GM18907 (cell line): ENCODE data around the gene PCGF1.

Experiments
- ATAC-seq: cut with Tn5 transposase; IDR thresholded peaks from one replicate; pipeline ENCODE4 v1.9.1; 2021; ENCODE audit warnings: mild to moderate bottlenecking, moderate library complexity; ENCODE audit not compliant: unreplicated experiment

PCGF1 gene

DNA sequence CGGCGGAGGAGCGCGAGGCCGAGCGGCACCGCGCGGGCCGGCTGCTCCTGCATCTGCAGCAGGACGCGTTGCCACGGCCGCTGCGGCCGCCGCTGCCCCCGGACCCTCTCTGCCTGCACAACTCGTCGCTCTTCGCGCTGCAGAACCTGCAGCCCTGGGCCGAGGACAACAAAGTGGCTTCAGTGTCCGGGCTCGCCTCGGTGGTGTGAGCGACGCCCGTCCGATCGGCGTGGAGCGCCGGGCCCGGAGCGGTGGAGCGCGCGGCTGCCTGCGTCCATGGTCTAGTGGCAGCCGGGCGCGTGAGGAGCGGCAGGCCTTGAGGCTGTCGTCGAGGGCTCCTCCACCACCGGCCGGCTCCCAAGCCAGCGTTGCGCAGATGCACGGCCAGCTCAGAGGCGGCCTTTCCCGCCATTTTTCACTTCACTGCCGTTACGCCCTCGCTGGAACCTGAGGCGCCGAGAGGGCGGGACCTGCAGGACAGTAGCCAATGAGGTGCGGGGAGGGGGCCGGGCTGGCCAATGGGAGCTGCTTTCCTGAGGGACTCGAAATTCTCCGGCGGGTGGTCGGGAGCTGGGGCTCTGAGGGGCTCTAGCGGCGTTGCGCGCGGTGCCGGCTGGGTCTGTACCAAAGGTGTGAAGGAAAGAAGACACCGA, 8.6 kb upstream of the PCGF1 start:
- ATAC-seq = peak; percentile 64

GRCh38 chr2:74515271-74515980, 7.9 kb upstream of the PCGF1 start:
- peak; percentile 14 for ATAC-seq

DNA sequence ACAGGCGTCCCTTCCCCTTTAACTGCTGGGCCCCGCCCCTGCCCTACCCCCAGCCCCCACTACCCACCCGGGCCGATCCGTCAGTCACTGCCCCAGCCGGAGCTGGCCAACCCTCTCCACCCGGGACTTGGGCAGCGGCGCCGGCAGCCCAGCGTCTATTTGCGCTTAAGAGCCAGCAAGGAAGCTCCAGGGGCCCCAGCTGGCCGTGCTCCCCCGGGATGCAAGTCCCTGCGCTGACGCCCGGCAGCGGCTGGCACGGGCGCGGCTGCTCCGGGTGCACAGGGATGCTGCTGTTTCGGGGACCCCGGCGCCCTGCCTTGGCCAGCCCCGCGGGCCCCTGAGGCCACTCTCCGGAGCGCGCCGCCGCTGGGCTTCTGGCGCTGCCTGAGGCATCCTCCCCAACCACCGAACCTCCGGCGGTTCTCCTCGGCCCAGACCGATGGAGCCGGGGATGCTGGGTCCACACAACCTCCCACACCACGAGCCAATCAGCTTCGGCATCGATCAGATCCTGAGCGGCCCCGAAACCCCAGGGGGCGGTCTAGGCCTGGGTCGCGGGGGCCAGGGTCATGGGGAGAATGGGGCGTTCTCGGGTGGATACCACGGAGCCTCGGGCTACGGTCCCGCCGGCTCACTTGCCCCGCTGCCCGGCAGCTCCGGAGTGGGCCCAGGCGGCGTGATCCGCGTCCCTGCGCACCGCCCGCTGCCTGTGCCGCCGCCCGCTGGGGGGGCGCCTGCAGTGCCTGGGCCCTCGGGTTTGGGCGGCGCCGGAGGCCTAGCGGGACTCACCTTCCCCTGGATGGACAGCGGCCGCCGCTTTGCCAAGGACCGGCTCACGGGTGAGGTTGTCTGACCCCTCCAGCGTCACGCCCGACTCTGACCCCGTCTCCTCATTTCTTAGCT, 7.1 kb upstream of the PCGF1 start, which contains the start of gene TLX2:
Gene TLX2 (plus strand): TSS at position 83 of the 903 bp plus-strand sequence. CDS start 357 bp downstream, at position 440.
- no peak for ATAC-seq

DNA sequence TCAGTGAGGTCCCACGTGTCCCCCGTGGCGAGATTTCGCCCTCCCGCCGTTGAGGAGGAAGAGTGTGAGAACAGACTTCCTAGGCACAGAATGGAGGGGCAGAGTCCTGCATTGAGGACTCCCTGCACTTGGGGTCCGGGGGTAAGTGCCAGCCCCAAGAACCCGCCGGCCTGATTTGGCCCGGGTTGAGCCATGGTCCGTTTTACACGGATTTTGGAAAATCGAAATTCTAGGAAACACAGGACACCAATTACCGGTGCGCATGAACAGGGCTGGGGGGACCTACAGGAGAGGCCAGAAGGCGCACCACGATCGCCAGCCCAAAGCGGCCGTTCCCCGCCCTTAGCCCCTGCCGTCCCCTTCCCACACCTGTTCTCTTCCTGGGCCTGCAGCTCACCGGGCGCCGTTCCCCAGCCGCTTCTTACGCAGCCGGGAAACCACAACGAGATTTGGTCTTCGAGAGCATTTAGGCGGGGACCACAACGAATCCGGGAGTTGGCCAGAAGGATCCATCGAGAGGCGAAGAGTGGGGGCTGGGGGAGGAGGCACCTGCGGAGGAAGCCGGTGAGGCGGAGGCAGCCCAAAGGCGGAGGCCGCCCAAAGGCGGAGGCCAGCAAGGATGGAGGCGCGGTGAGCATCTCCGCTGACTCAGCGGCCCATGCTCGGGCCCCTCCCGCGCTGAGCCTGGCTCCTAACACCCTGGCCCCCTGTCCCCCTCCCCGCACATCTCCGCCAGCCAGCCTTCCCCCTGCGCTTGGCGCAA, 6.3 kb upstream of the PCGF1 start:
- no peak for ATAC-seq

DNA sequence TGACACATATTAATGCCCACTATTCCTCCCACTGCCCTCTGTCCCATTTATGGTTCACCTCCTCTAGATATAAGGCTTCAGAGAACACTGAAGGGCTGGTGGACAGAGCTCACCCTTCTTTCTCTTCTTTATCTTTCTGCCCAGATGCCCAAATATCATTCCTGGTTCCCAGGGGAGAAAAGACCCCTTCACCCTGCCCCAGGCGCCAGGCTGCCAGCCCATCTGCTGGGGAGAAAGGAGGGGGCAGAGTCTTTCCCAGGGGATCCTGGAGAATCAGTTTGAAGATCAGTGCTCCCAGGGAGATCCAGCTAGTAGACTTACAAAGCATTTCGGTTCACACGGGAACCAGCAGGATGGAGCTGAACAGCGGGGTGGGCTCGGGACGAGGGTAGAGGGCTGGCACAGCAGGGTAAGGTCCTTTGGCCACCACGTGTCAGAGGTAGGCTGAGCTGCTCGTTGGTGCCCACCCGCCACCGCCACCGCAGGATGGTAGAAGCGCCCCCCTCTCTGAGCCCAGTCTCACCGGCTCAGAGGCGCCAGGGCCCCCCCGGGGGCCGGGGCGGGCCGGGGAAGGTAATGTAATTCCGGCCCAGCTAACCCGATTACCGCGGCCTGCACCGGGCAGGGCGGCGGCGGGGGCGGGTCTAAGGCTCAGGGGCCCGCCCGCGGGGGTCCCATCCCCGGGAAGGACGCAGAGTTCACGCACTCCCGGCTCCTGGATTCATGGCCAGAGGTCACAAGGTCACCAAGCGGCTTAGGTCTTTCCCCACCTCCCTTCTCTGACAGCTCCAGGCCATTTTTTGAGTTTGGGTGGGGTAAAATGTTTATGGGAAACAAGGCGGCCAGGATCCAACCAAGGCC, 5.5 kb upstream of the PCGF1 start:
- no peak for ATAC-seq

GRCh38 chr2:74511104-74511989, 3.9 kb upstream of the PCGF1 start:
- ATAC-seq = no peak

DNA sequence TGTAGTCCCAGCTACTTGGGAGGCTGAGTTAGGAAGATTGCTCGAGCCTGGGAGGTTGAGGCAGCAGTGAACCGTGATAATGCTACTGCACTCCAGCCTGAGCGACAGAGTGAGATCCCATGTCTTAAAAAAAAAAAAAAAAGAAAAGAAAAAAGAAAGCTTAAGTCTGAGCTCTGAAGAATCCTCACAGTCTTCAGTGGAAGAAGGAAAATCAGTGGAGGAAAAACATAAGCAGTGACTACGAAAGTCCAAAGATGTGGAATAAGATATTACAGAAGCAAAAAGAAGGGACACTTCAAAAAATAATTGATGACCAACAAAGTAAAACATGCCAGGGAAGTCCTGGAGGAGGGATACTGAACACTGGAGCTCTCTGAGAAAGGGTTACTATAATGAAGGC, 2.8 kb upstream of the PCGF1 start:
- ATAC-seq = no peak

GRCh38 chr2:74507926-74508520, 528 bp upstream of the PCGF1 start:
- peak; percentile 21 for ATAC-seq

- no peak for ATAC-seq
Measured at GRCh38 chr2:74505448-74506246, 1.8 kb downstream of the PCGF1 start.

DNA sequence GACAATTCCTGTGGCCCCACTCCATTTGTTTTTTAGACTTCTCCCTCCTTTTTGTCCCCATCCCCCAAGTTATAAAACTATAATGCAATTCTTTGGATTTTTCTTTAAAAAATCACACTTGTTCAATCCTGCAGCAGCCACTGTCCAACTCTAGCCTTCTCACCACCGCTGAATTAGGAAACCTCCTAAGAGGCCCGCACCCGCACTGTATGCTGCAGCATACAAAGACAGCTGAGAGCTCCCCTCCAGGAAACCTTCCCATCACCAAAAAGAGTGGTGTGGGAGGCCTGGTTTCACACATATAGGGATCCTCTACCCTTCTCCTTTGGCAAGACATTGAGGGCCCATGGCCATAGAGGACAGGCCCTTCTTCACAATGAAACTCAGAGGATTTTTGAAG, 2.9 kb downstream of the PCGF1 start:
- no peak for ATAC-seq

GRCh38 chr2:74503506-74504475, 3.7 kb downstream of the PCGF1 start:
- no peak for ATAC-seq

DNA sequence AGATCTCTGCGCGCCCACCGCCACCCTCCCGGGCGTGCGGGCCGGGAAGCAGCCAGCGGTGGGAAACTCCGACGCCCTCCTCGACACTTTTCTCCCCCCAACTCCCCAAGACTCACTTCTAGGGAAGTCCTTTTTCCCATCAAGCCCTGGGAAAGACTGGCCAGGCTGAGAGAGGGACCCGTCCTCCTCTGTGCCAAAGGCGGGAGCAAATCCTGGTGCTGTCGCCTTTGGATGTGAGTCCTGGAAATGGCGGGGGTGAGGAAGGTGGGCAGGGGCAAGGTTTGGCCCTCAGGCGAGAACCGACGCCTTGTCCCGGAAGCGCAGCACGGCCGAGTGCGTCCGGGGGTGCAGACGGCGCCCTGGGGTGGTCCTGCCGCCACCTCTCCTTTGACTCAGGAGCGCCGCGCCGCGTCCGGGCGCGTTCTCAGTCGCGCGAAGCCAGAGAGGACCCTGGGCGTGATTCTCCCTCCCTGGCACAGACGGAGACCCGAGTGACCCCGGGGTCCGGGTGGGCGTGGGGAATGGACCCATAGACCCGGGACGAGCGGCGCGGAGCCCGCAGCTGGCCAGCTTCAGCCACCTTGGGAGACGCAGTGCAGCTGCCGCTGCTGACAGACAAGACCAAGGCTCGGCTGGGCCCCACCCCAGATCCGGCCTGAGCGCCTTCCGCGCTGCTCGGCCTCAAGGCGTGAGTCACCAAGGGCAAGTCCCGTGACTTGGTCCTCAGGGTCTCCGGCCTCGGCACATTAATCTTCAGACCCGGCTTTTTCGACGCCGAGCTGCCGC, 4.6 kb downstream of the PCGF1 start:
- peak; percentile 38 for ATAC-seq

DNA sequence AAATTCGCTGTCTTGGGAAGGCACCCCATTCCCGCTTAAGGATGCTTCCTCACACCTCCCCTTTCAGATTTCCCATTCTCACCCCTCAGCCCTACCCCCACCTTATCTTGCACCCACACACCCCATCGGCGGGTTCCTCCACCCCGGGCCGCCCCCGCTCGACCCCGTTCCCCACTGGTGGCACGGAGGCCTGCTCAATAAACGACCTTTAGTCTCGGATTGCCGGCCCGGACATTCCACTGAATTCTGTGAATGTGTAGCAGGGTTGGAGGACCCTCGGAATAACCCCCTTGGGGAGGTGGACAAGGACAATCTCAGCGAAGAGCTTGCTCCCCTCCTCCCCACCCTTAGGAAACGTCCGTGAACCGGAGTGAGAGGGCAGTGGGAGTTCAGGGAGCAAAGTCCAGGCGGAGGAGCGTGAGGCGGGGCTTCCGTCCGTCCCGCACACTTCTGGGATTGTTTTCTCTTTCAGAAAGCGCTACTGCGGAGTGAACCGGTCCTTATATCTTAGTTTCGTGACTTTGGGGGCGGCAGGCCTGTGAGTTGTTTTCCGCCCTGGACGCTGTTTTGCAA, 5.3 kb downstream of the PCGF1 start:
- ATAC-seq = no peak

- no peak for ATAC-seq
Measured at GRCh38 chr2:74501335-74502071, 6.0 kb downstream of the PCGF1 start.

GRCh38 chr2:74500578-74500946, 6.9 kb downstream of the PCGF1 start:
- ATAC-seq = no peak
